ENCODE data around the gene CCDC148.

DNA sequence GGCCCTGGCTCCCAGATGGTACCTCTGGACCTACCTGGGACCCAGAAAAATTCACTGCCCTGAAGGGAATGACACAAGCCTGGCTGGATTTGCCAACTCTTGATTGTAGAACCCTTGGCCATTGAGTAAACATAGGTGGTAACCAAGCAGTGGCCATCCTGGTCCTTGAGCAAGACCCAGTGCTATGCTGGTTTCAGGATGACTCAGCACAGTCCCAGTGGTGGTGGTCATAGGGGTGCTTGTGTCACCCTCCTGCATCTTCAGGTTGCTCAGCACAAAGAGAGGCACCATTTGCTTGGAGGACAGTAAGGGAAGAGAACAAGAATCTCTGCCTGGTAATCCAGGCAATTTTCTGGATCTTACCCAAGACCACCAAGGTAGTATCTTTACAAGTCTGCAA lies 302.0 kb downstream of the CCDC148 start:
- TF ChIP-seq CTCF (IDR thresholded peaks at IDR 0.05; ENCODE audit: insufficient read depth, low read length) (no peak), GABPA (IDR thresholded peaks at IDR 0.05; ENCODE audit: low read depth) (no peak), POLR2AphosphoS5 (IDR thresholded peaks at IDR 0.05; ENCODE audit: low read depth) (no peak), REST (IDR thresholded peaks at IDR 0.05; ENCODE audit: insufficient replicate concordance, low read depth) (no peak)

Data from HL-60 (cell line).